OCI-LY7 (cell line): ENCODE data around the gene TAMM41.

ENCODE experiments used
- EZH2phosphoT487 ChIP-seq: fragments of 200-600 bp; sonication (generic); IDR thresholded peaks from 2 replicates; pipeline ENCODE4 v1.6.1; 2018; ENCODE audit warnings: low read depth, borderline replicate concordance, mild to moderate bottlenecking, mixed run types, antibody characterized with exemption, low read length, moderate library complexity, mixed read lengths
- TF ChIP-seq, protein P1 (sequence below): fragments of 200-600 bp; sonication (generic); conservative IDR thresholded peaks from 2 replicates; pipeline ENCODE4 v1.5.1; 2014; ENCODE audit warnings: mild to moderate bottlenecking, antibody characterized with exemption, low read length, moderate library complexity, mixed read lengths

DNA sequence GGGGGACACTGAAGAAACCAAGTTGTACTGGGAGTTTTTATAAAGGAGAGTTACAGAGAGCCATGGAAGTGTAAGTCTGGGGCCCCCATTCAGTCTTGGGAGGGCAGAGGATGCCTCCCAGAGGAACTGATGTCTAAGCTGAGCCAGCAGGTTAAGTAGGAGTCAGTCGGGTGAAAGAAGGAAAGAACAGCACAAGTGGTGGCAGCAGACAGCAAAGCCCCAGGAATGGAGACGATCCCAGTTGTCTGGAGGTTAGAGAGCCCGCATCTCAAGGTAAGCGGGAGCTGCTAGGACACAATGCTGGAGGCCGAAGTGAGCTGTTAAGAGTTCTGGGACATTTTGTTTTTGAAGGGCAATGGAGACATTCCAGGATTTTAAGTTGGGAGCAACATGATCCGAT lies 88.8 kb downstream of the TAMM41 start:
- TF ChIP-seq, protein P1, sequence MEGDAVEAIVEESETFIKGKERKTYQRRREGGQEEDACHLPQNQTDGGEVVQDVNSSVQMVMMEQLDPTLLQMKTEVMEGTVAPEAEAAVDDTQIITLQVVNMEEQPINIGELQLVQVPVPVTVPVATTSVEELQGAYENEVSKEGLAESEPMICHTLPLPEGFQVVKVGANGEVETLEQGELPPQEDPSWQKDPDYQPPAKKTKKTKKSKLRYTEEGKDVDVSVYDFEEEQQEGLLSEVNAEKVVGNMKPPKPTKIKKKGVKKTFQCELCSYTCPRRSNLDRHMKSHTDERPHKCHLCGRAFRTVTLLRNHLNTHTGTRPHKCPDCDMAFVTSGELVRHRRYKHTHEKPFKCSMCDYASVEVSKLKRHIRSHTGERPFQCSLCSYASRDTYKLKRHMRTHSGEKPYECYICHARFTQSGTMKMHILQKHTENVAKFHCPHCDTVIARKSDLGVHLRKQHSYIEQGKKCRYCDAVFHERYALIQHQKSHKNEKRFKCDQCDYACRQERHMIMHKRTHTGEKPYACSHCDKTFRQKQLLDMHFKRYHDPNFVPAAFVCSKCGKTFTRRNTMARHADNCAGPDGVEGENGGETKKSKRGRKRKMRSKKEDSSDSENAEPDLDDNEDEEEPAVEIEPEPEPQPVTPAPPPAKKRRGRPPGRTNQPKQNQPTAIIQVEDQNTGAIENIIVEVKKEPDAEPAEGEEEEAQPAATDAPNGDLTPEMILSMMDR = no peak
- TF ChIP-seq EZH2phosphoT487 = no peak
